Endothelial cell of umbilical vein (primary cell): ENCODE measurements around the gene PLXNA4. TPM values are rescaled to one million over a fixed set of nuclear protein-coding genes. Genes with fewer than 3 reads are reported as not detected.

Source experiments
- BruUV-seq: library from RNA; stranded (reverse); fragments of 400-500 nt; replicated peaks from 2 replicates; lab custom pipeline; 2021; lab: Mats Ljungman, UMichigan
- CTCF ChIA-PET: fragments of 300-600, 350-600 bp; sonication (Branson Sonifier 250); formaldehyde crosslinking; loops from one replicate; lab custom pipeline; 2021; ENCODE audit warnings: antibody characterized with exemption, inconsistent platforms; lab: Charles Lee
- POLR2A ChIA-PET: fragments of 300-600, 350-600 bp; sonication (Branson Sonifier 250); formaldehyde crosslinking; loops from one replicate; lab custom pipeline; 2021; ENCODE audit warnings: antibody characterized with exemption, inconsistent platforms; lab: Charles Lee
- DNase-seq: peaks from one replicate; pipeline ENCODE4 v3.0.0-alpha.2; 2011; ENCODE audit warnings: low read depth, low spot score
- FAIRE-seq: peaks from 2 replicates; lab custom pipeline; 2011; peaks lifted over from hg19 to GRCh38; lab: Jason Lieb, UNC
- H2AFZ ChIP-seq: 2 replicates; pipeline ENCODE4 v1.6.0; 2012; ENCODE audit warnings: low read depth, low read length, control low read depth, inconsistent platforms
- H3K27ac ChIP-seq: 2 replicates; pipeline ENCODE4 v1.5.1; 2011; ENCODE audit warnings: low read depth, mild to moderate bottlenecking, control low read depth, low read length, moderate library complexity; ENCODE audit not compliant: insufficient read depth
- H3K27me3 ChIP-seq, 2 experiments: 2 replicates each; pipeline versions ENCODE4 v1.6.0 to v1.6.1; 2011; ENCODE audit warnings: low read length in 2 of 2, mixed read lengths in 1 of 2; ENCODE audit not compliant: control insufficient read depth in 2 of 2, insufficient read depth in 2 of 2
- H3K36me3 ChIP-seq, 2 experiments: 2 replicates in 1 of 2; 3 replicates in 1 of 2; pipeline ENCODE4 v1.5.1; 2011; ENCODE audit warnings: low read length in 2 of 2, mild to moderate bottlenecking in 1 of 2, moderate library complexity in 1 of 2; ENCODE audit not compliant: control insufficient read depth in 2 of 2, insufficient read depth in 2 of 2; ENCODE audit errors: extremely low read depth in 1 of 2
- H3K4me1 ChIP-seq: 3 replicates; pipeline ENCODE4 v1.5.1; 2011; ENCODE audit warnings: mild to moderate bottlenecking, low read length; ENCODE audit not compliant: control insufficient read depth, insufficient read depth; ENCODE audit errors: extremely low read depth
- H3K4me2 ChIP-seq: 2 replicates; pipeline ENCODE4 v1.6.1; 2011; ENCODE audit warnings: low read length, control low read depth, mixed read lengths; ENCODE audit not compliant: insufficient read depth
- H3K4me3 ChIP-seq, 3 experiments: fragments of 200-600 bp in 1 of 3; sonication (generic), shearing (Covaris generic) in 1 of 3; replicated peaks in 1 of 3; 2 replicates each; pipeline ENCODE4 v1.5.1; 2011 to 2016; ENCODE audit warnings: control low read depth in 3 of 3, low read length in 3 of 3, mild to moderate bottlenecking in 2 of 3, inconsistent platforms in 1 of 3, low read depth in 1 of 3, moderate library complexity in 1 of 3; ENCODE audit not compliant: insufficient read depth in 1 of 3
- H3K79me2 ChIP-seq: 2 replicates; pipeline ENCODE4 v1.6.0; 2012; ENCODE audit warnings: low read length, inconsistent platforms; ENCODE audit not compliant: control insufficient read depth, insufficient read depth
- H3K9ac ChIP-seq: replicated peaks from 2 replicates; pipeline ENCODE3; 2011; ENCODE audit warnings: low read length, control low read depth; ENCODE audit not compliant: insufficient read depth; ENCODE audit errors: extremely low read depth
- H3K9me1 ChIP-seq: replicated peaks from 3 replicates; pipeline ENCODE4 v1.6.0; 2011; ENCODE audit warnings: mild to moderate bottlenecking, low read length; ENCODE audit not compliant: control insufficient read depth, insufficient read depth; ENCODE audit errors: extremely low read depth
- H3K9me3 ChIP-seq: replicated peaks from 2 replicates; pipeline ENCODE4 v1.5.1; 2012; ENCODE audit warnings: low read length, inconsistent platforms; ENCODE audit not compliant: control insufficient read depth, insufficient read depth
- H4K20me1 ChIP-seq: replicated peaks from 2 replicates; pipeline ENCODE3; 2011; ENCODE audit warnings: mild to moderate bottlenecking, low read length; ENCODE audit not compliant: control insufficient read depth, insufficient read depth; ENCODE audit errors: extremely low read depth
- EZH2 ChIP-seq: IDR thresholded peaks from 2 replicates; pipeline ENCODE4 v1.6.1; 2012; ENCODE audit warnings: borderline replicate concordance, low read depth, mild to moderate bottlenecking, moderate library complexity, low read length, inconsistent platforms; ENCODE audit not compliant: severe bottlenecking
- FOS ChIP-seq: IDR thresholded peaks from 2 replicates; pipeline ENCODE4 v1.6.1; 2011; ENCODE audit warnings: mild to moderate bottlenecking, low read length, moderate library complexity, borderline replicate concordance; ENCODE audit not compliant: insufficient read depth
- GATA2 ChIP-seq: IDR thresholded peaks from 2 replicates; pipeline ENCODE4 v1.7.0; 2011; ENCODE audit warnings: low read depth, mild to moderate bottlenecking, moderate library complexity, mixed read lengths, low read length; ENCODE audit not compliant: insufficient read length, insufficient read depth
- JUN ChIP-seq: IDR thresholded peaks from 2 replicates; pipeline ENCODE4 v1.6.1; 2011; ENCODE audit warnings: borderline replicate concordance, low read depth; ENCODE audit not compliant: insufficient read length, insufficient read depth
- MAX ChIP-seq: IDR thresholded peaks from 2 replicates; pipeline ENCODE4 v1.6.1; 2011; ENCODE audit not compliant: insufficient read depth, insufficient read length
- MYC ChIP-seq: IDR thresholded peaks from one replicate; pipeline ENCODE4 v1.6.1; 2011; ENCODE audit warnings: mild to moderate bottlenecking, low read depth, low read length
- POLR2A ChIP-seq: IDR thresholded peaks from 2 replicates; pipeline ENCODE4 v1.6.1; 2012; ENCODE audit warnings: low read depth, mild to moderate bottlenecking, control low read depth, low read length
- POLR2AphosphoS5 ChIP-seq: IDR thresholded peaks from 2 replicates; pipeline ENCODE4 v1.6.1; 2012; ENCODE audit warnings: low read depth, mild to moderate bottlenecking, control low read depth, low read length, moderate library complexity; ENCODE audit not compliant: insufficient read depth
- dilution Hi-C: fragments of 300-500 bp; cut with MboI; formaldehyde crosslinking; loops from one replicate; pipeline ENCODE4 v1.15.0; 2019; ENCODE audit warnings: low sequenced_read_pairs; ENCODE audit not compliant: extremely low pct_ligation_motif_present
- intact Hi-C: fragments of 100-400 bp; cut with micrococcal nuclease; formaldehyde crosslinking; loops from one replicate; pipeline ENCODE4 v1.10.0; 2022
- polyA plus RNA-seq, 4 experiments: library from polyadenylated mRNA; depleted of rRNA in 3 of 4; stranded (reverse) in 3 of 4; unstranded in 1 of 4; fragments of >200 nt; gene quantifications; 2 replicates each; pipeline versions ENCODE4 v1.2.1 to v1.2.3, GENCODE V29; 2011 to 2012; ENCODE audit warnings: missing spikeins in 1 of 4
- total RNA-seq: library from RNA; stranded (reverse); gene quantifications from 2 replicates; pipeline ENCODE4 v1.2.3, GENCODE V29; 2021
- TF ChIP-seq, protein P1 (sequence below), 2 donors: IDR thresholded peaks; 1 replicate in 1 of 2; 2 replicates in 1 of 2; pipeline ENCODE4 v1.5.1; 2011; ENCODE audit warnings: low read length in 2 of 2, mild to moderate bottlenecking in 2 of 2, moderate library complexity in 2 of 2, control low read depth in 1 of 2, inconsistent platforms in 1 of 2, low read depth in 1 of 2; ENCODE audit not compliant: insufficient read depth in 1 of 2; ENCODE audit errors: extremely low read depth in 1 of 2

Gene PLXNA4
- total and polyA plus RNA-seq, 2 donors (not counting 3 experiments of a cell fraction or from before 2014, with no cell fraction given) = 12.1 to 20.4 TPM

DNA sequence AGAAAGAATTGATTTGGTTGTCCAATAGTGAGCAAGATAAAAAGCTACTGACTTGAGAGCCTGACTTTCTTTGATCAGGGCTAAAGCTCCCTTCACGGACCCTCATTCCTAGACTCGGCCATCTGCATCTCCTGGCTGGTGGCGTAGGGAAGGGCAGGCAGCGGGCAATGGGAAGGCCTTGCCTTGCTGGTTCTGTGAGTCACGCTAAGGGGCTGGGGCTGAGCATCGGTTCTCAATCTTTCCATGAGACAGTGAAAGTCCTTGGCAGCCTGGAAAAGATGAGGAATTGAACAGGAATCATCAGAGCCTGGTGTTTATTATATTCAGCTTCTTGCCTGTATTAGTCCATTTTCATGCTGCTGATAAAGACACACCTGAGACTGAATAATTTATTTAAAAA, 475.3 kb downstream of the PLXNA4 start:
- dilution Hi-C loops (no loop called here), intact Hi-C loops (no loop called here)
- Histone ChIP-seq H3K4me2 (no peak overlapping the region), H3K4me3 (no peak overlapping the region), H3K27ac (no peak overlapping the region), H3K9ac (no peak overlapping the region), H2AFZ (no peak overlapping the region), H3K36me3 (no peaks in the 10 kb centered on the region), H3K27me3 (peaks cover 2 to 8% of the 10 kb centered on the region in 2 experiments), H3K79me2 (no peaks in the 10 kb centered on the region), H3K9me1 (no peaks in the 10 kb centered on the region), H4K20me1 (no peaks in the 10 kb centered on the region), H3K4me1 (no peaks in the 10 kb centered on the region), H3K9me3 (no peaks in the 10 kb centered on the region)
- TF ChIP-seq EZH2 = no peak
- no peak for TF ChIP-seq POLR2AphosphoS5
- no peak for TF ChIP-seq FOS
- no peak for TF ChIP-seq MYC
- TF ChIP-seq, protein P1, sequence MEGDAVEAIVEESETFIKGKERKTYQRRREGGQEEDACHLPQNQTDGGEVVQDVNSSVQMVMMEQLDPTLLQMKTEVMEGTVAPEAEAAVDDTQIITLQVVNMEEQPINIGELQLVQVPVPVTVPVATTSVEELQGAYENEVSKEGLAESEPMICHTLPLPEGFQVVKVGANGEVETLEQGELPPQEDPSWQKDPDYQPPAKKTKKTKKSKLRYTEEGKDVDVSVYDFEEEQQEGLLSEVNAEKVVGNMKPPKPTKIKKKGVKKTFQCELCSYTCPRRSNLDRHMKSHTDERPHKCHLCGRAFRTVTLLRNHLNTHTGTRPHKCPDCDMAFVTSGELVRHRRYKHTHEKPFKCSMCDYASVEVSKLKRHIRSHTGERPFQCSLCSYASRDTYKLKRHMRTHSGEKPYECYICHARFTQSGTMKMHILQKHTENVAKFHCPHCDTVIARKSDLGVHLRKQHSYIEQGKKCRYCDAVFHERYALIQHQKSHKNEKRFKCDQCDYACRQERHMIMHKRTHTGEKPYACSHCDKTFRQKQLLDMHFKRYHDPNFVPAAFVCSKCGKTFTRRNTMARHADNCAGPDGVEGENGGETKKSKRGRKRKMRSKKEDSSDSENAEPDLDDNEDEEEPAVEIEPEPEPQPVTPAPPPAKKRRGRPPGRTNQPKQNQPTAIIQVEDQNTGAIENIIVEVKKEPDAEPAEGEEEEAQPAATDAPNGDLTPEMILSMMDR (IDR thresholded peaks at IDR 0.05; ENCODE audit: extremely low read depth in 1 of 2, insufficient read depth in 1 of 2, low read depth in 1 of 2, low read length in 2 of 2) = no peak
- TF ChIP-seq MAX = no peak
- no peak for TF ChIP-seq JUN
- no peak for TF ChIP-seq GATA2
- no peak for TF ChIP-seq POLR2A
- DNase-seq (no peak), FAIRE-seq (no peak)
- ChIA-PET CTCF (no interaction called here), POLR2A (no interaction called here)
- no TSS peak for BruUV-seq
